Keratinocyte (primary cell): ENCODE results near the gene ASB15.

Experiments used
- CTCF ChIP-seq, 3 experiments: IDR thresholded peaks in 1 of 3; conservative IDR thresholded peaks in 1 of 3; optimal IDR thresholded peaks in 1 of 3; 2 replicates in 2 of 3; 3 replicates in 1 of 3; pipeline versions ENCODE3 to v1.5.1; 2011; ENCODE audit warnings: low read length in 3 of 3, mild to moderate bottlenecking in 3 of 3, moderate library complexity in 2 of 3, control low read depth in 1 of 3, inconsistent platforms in 1 of 3; ENCODE audit not compliant: insufficient read depth in 2 of 3; ENCODE audit errors: extremely low read depth in 1 of 3
- EZH2 ChIP-seq: IDR thresholded peaks from one replicate; pipeline ENCODE4 v1.6.1; 2012; ENCODE audit warnings: inconsistent platforms, mild to moderate bottlenecking, low read length, moderate library complexity

GRCh38 chr7:123555484-123555883 lies 46.1 kb upstream of the ASB15 start:
- TF ChIP-seq CTCF (optimal IDR thresholded peaks at IDR 0.05 in 1 of 3, IDR thresholded peaks at IDR 0.05 in 1 of 3, conservative IDR thresholded peaks at IDR 0.05 in 1 of 3; ENCODE audit: extremely low read depth in 1 of 3, insufficient read depth in 2 of 3, low read length in 3 of 3), result no peak
- no peak for TF ChIP-seq EZH2
